Measurements from ENCODE around the gene ZBED6. TPM values are rescaled to one million over a fixed set of nuclear protein-coding genes. Genes with fewer than 3 reads are reported as not detected.

Gene ZBED6
- total and polyA plus RNA-seq, 9 of the 15 experiments (the other 6 are each of a cell fraction or from before 2014, with no cell fraction given): 0.21 to 16.6 (median 5.0) TPM

- no peak for TF ChIP-seq CHD7 (IDR thresholded peaks at IDR 0.05; ENCODE audit: low read depth, low read length)
- no peak for TF ChIP-seq ASH1L (IDR thresholded peaks at IDR 0.05; ENCODE audit: borderline replicate concordance, low read depth, partially characterized antibody)
- no peak for TF ChIP-seq ZNF407 (IDR thresholded peaks at IDR 0.05; ENCODE audit: low read depth)
- no peak for TF ChIP-seq ZNF232 (CRISPR knock-in tag; IDR thresholded peaks at IDR 0.05)
- TF ChIP-seq BACH1 (tag; IDR thresholded peaks at IDR 0.05): peak; percentile 37; the same call in 1 of the 2 replicates
- TF ChIP-seq GABPB1 (CRISPR knock-in tag; IDR thresholded peaks at IDR 0.05): peak; percentile 77
Measured at GRCh38 chr1:203795441-203796235, at the start of gene ZBED6, which contains the start of gene ZC3H11A (continued).

All from K562 (cell line).